ENCODE measurements around the gene SPACA4. TPM values are rescaled to one million over a fixed set of nuclear protein-coding genes. Genes with fewer than 3 reads are reported as not detected.

SPACA4 gene
- total RNA-seq, 2 experiments from 2014 or later, result not detected

GRCh38 chr19:48578891-48579290, 27.7 kb upstream of the SPACA4 start:
- Mint-ChIP-seq H3K27ac (no peak overlapping the region), H3K4me3 (no peak overlapping the region), H3K36me3 (peaks cover 2% of the 10 kb centered on the region), H3K4me1 (no peaks in the 10 kb centered on the region), H3K27me3 (no peaks in the 10 kb centered on the region), H3K9me3 (ENCODE audit: low read depth) (no peaks in the 10 kb centered on the region)
- no peak for DNase-seq
- no peak for ATAC-seq
- CTCF ChIA-PET, result interaction anchor here (1.2 kb wide), 2 partner anchors 73 kb away, joined by 3 to 6 read pairs; no protein-coding TSS in a partner anchor

GRCh38 chr19:48582168-48582567, 24.4 kb upstream of the SPACA4 start:
- ATAC-seq (no peak), DNase-seq (no peak)
- Mint-ChIP-seq H3K36me3 (peaks cover 5% of the 10 kb centered on the region), H3K9me3 (ENCODE audit: low read depth) (no peaks in the 10 kb centered on the region), H3K27ac (no peak overlapping the region), H3K4me3 (no peak overlapping the region), H3K27me3 (peaks cover 3% of the 10 kb centered on the region), H3K4me1 (peaks cover 6% of the 10 kb centered on the region)
- CTCF ChIA-PET, result interaction anchor here (6.3 to 11.2 kb wide), 2 partner anchors 76 to 93 kb away, joined by 72 to 221 read pairs; no protein-coding TSS in a partner anchor

GRCh38 chr19:48587387-48587786, 19.2 kb upstream of the SPACA4 start:
- DNase-seq (no peak), ATAC-seq (no peak)
- Mint-ChIP-seq H3K9me3 (ENCODE audit: low read depth) (no peaks in the 10 kb centered on the region), H3K27me3 (peaks cover 3% of the 10 kb centered on the region), H3K4me3 (no peak overlapping the region), H3K27ac (no peak overlapping the region), H3K4me1 (peaks cover 15% of the 10 kb centered on the region), H3K36me3 (peaks cover 4% of the 10 kb centered on the region)
- CTCF ChIA-PET, result interaction anchor here (0.6 to 11.2 kb wide), 9 partner anchors 64 to 321 kb away, joined by 3 to 221 read pairs (median 4); no protein-coding TSS in a partner anchor

- DNase-seq, result peak; percentile 90
- H3K27ac Mint-ChIP-seq, result no peak overlapping the region
- peak; percentile 96 for ATAC-seq
- peaks cover 4% of the 10 kb centered on the region for H3K36me3 Mint-ChIP-seq
- H3K4me3 Mint-ChIP-seq, result peak overlapping the region; percentile 36
- H3K4me1 Mint-ChIP-seq, result peaks cover 15% of the 10 kb centered on the region
- H3K9me3 Mint-ChIP-seq (ENCODE audit: low read depth), result no peaks in the 10 kb centered on the region
- CTCF ChIA-PET, result interaction anchor here (0.6 to 11.2 kb wide), 28 partner anchors 12 to 391 kb away, joined by 3 to 221 read pairs (median 4); partner anchors contain the start of genes KDELR1, SYNGR4 and TMEM143
- peaks cover 3% of the 10 kb centered on the region for H3K27me3 Mint-ChIP-seq
These were observed 17.7 kb upstream of the SPACA4 start for GRCh38 chr19:48588670-48589401.

GRCh38 chr19:48591021-48591420, 15.5 kb upstream of the SPACA4 start:
- no peak overlapping the region for H3K27ac Mint-ChIP-seq
- no peak for DNase-seq
- no peaks in the 10 kb centered on the region for H3K27me3 Mint-ChIP-seq

GRCh38 chr19:48595171-48595570, 11.4 kb upstream of the SPACA4 start:
- CTCF ChIA-PET, result interaction anchor here (0.6 to 2.9 kb wide), 4 partner anchors 11 to 204 kb away, joined by 3 to 13 read pairs (median 4); partner anchors contain the start of gene KDELR1
- Mint-ChIP-seq H3K4me3 (peak overlapping the region; percentile 17), H3K9me3 (ENCODE audit: low read depth) (no peaks in the 10 kb centered on the region), H3K4me1 (peaks cover 12% of the 10 kb centered on the region), H3K27me3 (no peaks in the 10 kb centered on the region), H3K36me3 (peaks cover 2% of the 10 kb centered on the region), H3K27ac (no peak overlapping the region)
- no peak for ATAC-seq
- DNase-seq, result no peak

More at GRCh38 chr19:48591021-48591420, 15.5 kb upstream of the SPACA4 start:
- no peak for ATAC-seq
- Mint-ChIP-seq H3K9me3 (ENCODE audit: low read depth) (no peaks in the 10 kb centered on the region), H3K4me3 (no peak overlapping the region), H3K4me1 (peaks cover 11% of the 10 kb centered on the region), H3K36me3 (peaks cover 2% of the 10 kb centered on the region)
- CTCF ChIA-PET, result interaction anchor here (1.9 to 11.2 kb wide), 3 partner anchors 77 to 101 kb away, joined by 6 to 221 read pairs (median 8); no protein-coding TSS in a partner anchor

- no peak for DNase-seq
- Mint-ChIP-seq H3K36me3 (peaks cover 2% of the 10 kb centered on the region), H3K4me3 (peak overlapping the region; percentile 66), H3K9me3 (ENCODE audit: low read depth) (no peaks in the 10 kb centered on the region), H3K27me3 (no peaks in the 10 kb centered on the region), H3K4me1 (peaks cover 12% of the 10 kb centered on the region), H3K27ac (no peak overlapping the region)
- ATAC-seq, result no peak
- CTCF ChIA-PET, result no interaction called here
These were observed 10.7 kb upstream of the SPACA4 start for GRCh38 chr19:48595833-48596232.

- Mint-ChIP-seq H3K27ac (peak overlapping the region; percentile 57), H3K4me3 (peak overlapping the region; percentile 66), H3K27me3 (no peaks in the 10 kb centered on the region), H3K36me3 (peaks cover 2% of the 10 kb centered on the region), H3K4me1 (peaks cover 12% of the 10 kb centered on the region), H3K9me3 (ENCODE audit: low read depth) (no peaks in the 10 kb centered on the region)
- CTCF ChIA-PET, result interaction anchor here (1.6 kb wide), 1 partner anchor 12 kb away, joined by 5 read pairs; no protein-coding TSS in a partner anchor
- ATAC-seq, result no peak
- no peak for DNase-seq
These were observed 10.3 kb upstream of the SPACA4 start for GRCh38 chr19:48596237-48596636.

GRCh38 chr19:48596679-48597465, 9.7 kb upstream of the SPACA4 start:
- DNase-seq (peak; percentile 71), ATAC-seq (peak; percentile 85)
- H3K27me3 Mint-ChIP-seq, result no peaks in the 10 kb centered on the region
- H3K36me3 Mint-ChIP-seq, result peaks cover 2% of the 10 kb centered on the region
- CTCF ChIA-PET, result interaction anchor here (1.0 to 1.6 kb wide), 2 partner anchors 12 to 13 kb away, joined by 4 to 5 read pairs; no protein-coding TSS in a partner anchor
- peaks cover 10% of the 10 kb centered on the region for H3K4me1 Mint-ChIP-seq
- H3K9me3 Mint-ChIP-seq (ENCODE audit: low read depth), result no peaks in the 10 kb centered on the region
- peak overlapping the region; percentile 77 for H3K27ac Mint-ChIP-seq
- peak overlapping the region; percentile 66 for H3K4me3 Mint-ChIP-seq

GRCh38 chr19:48598996-48599700, 7.4 kb upstream of the SPACA4 start:
- no peak overlapping the region for H3K27ac Mint-ChIP-seq
- CTCF ChIA-PET, result interaction anchor here (0.8 kb wide), 1 partner anchor 94 kb away, joined by 3 read pairs; no protein-coding TSS in a partner anchor
- peaks cover 10% of the 10 kb centered on the region for H3K4me1 Mint-ChIP-seq

GRCh38 chr19:48600679-48601417, 5.7 kb upstream of the SPACA4 start:
- Mint-ChIP-seq H3K27ac (no peak overlapping the region), H3K27me3 (no peaks in the 10 kb centered on the region), H3K9me3 (ENCODE audit: low read depth) (no peaks in the 10 kb centered on the region), H3K4me3 (no peak overlapping the region), H3K36me3 (no peaks in the 10 kb centered on the region), H3K4me1 (peaks cover 8% of the 10 kb centered on the region)
- DNase-seq (no peak), ATAC-seq (no peak)
- CTCF ChIA-PET, result interaction anchor here (1.3 kb wide), 1 partner anchor 95 kb away, joined by 4 read pairs; no protein-coding TSS in a partner anchor

More at GRCh38 chr19:48598996-48599700, 7.4 kb upstream of the SPACA4 start:
- Mint-ChIP-seq H3K4me3 (no peak overlapping the region), H3K9me3 (ENCODE audit: low read depth) (no peaks in the 10 kb centered on the region), H3K36me3 (peaks cover 2% of the 10 kb centered on the region), H3K27me3 (no peaks in the 10 kb centered on the region)
- DNase-seq, result no peak
- no peak for ATAC-seq

- CTCF ChIA-PET, result interaction anchor here (1.1 kb wide), 1 partner anchor 95 kb away, joined by 3 read pairs; no protein-coding TSS in a partner anchor
- Mint-ChIP-seq H3K4me3 (no peak overlapping the region), H3K9me3 (ENCODE audit: low read depth) (no peaks in the 10 kb centered on the region), H3K27me3 (no peaks in the 10 kb centered on the region), H3K4me1 (no peaks in the 10 kb centered on the region), H3K27ac (no peak overlapping the region), H3K36me3 (no peaks in the 10 kb centered on the region)
- ATAC-seq (no peak), DNase-seq (no peak)
These were observed 3.5 kb upstream of the SPACA4 start for GRCh38 chr19:48603001-48603400.
